ENCODE data around the gene AKAP1.

DNA sequence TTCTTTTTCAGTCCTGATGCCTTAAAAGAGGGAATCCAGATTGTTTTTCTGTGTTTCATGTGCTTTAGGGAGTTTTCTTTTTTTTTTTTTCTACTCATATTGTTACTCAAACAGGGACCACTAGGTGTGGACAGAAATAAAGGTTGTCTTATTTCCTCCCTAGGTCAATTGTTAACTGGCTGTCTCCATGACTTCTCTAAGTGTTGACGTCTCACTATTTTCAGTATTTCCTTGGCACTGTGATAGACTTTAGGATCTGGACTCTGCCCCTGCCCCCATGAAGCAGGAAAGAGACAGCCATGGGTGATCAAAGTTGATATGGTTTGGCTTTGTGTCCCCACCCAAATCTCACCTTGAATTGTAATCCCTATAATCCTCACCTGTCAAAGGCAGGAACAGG, 73.7 kb downstream of the AKAP1 start:
- TF ChIP-seq RAD21 (CRISPR knock-in tag; conservative IDR thresholded peaks at IDR 0.05 in 1 of 2, IDR thresholded peaks at IDR 0.05 in 1 of 2) = no peak
- no peak for TF ChIP-seq EZH2 (IDR thresholded peaks at IDR 0.05; ENCODE audit: borderline replicate concordance, low read depth, low read length)
- no peak for TF ChIP-seq IRF1 (CRISPR knock-in tag; IDR thresholded peaks at IDR 0.05; ENCODE audit: borderline replicate concordance)
- TF ChIP-seq FOXK2 (conservative IDR thresholded peaks at IDR 0.05 in 1 of 2, IDR thresholded peaks at IDR 0.05 in 1 of 2; ENCODE audit: low read depth in 2 of 2) = no peak
- TF ChIP-seq EP300 (IDR thresholded peaks at IDR 0.05; ENCODE audit: low read length) = no peak
- no peak for TF ChIP-seq HSF4 (CRISPR knock-in tag; IDR thresholded peaks at IDR 0.05; ENCODE audit: borderline replicate concordance)
- TF ChIP-seq CBX3 (IDR thresholded peaks at IDR 0.05; ENCODE audit: borderline replicate concordance in 1 of 2, low read length in 2 of 2) = no peak
- no peak for TF ChIP-seq POU5F1 (IDR thresholded peaks at IDR 0.05; ENCODE audit: borderline replicate concordance, low read depth, low read length, partially characterized antibody)
- no peak for TF ChIP-seq ATF3 (IDR thresholded peaks at IDR 0.05)
- no peak for TF ChIP-seq ATF3 (CRISPR knock-in tag; conservative IDR thresholded peaks at IDR 0.05)
- no peak for TF ChIP-seq GATA2 (CRISPR knock-in tag; IDR thresholded peaks at IDR 0.05)

Measured in K562 (cell line).